Measurements from ENCODE around the gene SIL1. TPM values are rescaled to one million over a fixed set of nuclear protein-coding genes. Genes with fewer than 3 reads are reported as not detected.

SIL1 gene
- total and polyA plus RNA-seq, 2 of the 4 experiments (the other 2 are of a cell fraction), result 56.1 to 66.0 TPM

DNA sequence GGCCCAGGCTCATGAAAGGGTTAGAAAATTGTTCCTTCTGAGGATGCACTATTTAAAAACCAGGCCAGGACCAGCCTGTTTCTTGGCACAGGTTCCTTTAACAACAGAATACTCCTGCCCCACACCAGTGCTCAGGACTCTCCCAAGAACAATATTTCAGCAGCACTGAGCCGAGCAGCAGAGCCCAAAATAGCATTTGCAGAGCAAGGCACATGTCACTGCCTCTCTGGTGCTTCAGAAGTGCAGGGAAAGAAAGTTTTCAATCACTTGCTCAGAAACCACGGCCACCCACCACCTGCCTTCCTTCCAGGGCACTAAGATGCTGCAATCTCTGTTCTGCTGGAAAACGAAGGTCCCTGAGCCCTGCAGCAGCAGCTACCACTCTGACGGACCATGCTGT is 77.6 kb downstream of the SIL1 start:
- H2BK15ac ChIP-seq (ENCODE audit: low read depth, low read length), result no peak overlapping the region
- H4K20me1 ChIP-seq (ENCODE audit: insufficient read depth, low read length), result no peaks in the 10 kb centered on the region
- no peak overlapping the region for H3K23ac ChIP-seq (ENCODE audit: low read depth, low read length)
- H3K9ac ChIP-seq (ENCODE audit: low read depth, low read length), result no peak overlapping the region
- H3K4ac ChIP-seq (ENCODE audit: low read depth, low read length), result no peak overlapping the region
- BruUV-seq (replicated peaks), result no TSS peak
- no peaks in the 10 kb centered on the region; a peak in 1 of 4 replicates for H3K79me1 ChIP-seq (ENCODE audit: low read depth in 1 of 2, low read length in 2 of 2)
- WGBS, 2 experiments (ENCODE audit: extremely low coverage in 2 of 2, insufficient read length in 1 of 2), result 81% methylated on average over 2 of the region's 4 CpGs; no CpG with 5 or more reads in 1 of the 2 experiments
- no peak overlapping the region for H4K5ac ChIP-seq (ENCODE audit: low read depth, low read length)
- peaks cover 29% of the 10 kb centered on the region for H3K36me3 ChIP-seq (ENCODE audit: control insufficient read depth, insufficient read depth, low read length)
- H3K14ac ChIP-seq (replicated peaks; ENCODE audit: low read depth, low read length), result no peak overlapping the region
- H3K4me2 ChIP-seq (ENCODE audit: low read depth, low read length), result no peak overlapping the region
- in situ Hi-C loops (cut with MboI; ENCODE audit: low sequenced_read_pairs) (no loop called here), dilution Hi-C loops (cut with HindIII; ENCODE audit: low sequenced_read_pairs, unreplicated experiment) (no loop called here), intact Hi-C loops (cut with micrococcal nuclease) (no loop called here)
- H3K56ac ChIP-seq (ENCODE audit: extremely low read depth, insufficient read depth, low read length), result no peak overlapping the region
- H2AK5ac ChIP-seq (ENCODE audit: low read depth, low read length), result no peak overlapping the region
- no peak overlapping the region for H4K8ac ChIP-seq (ENCODE audit: low read depth in 2 of 2, low read length in 2 of 2)
- DNase-seq (no peak), ATAC-seq (ENCODE audit: low read depth) (no peak)
- H3K4me1 ChIP-seq (ENCODE audit: control insufficient read depth, insufficient read depth, low read length), result no peaks in the 10 kb centered on the region
- H2BK120ac ChIP-seq (ENCODE audit: low read depth, low read length), result no peak overlapping the region
- no peaks in the 10 kb centered on the region for H3K9me3 ChIP-seq (ENCODE audit: control insufficient read depth, insufficient read depth, low read length)
- POLR2A ChIA-PET (ENCODE audit: unreplicated experiment), result no interaction called here
- TF ChIP-seq BHLHE40 (IDR thresholded peaks at IDR 0.05; ENCODE audit: low read depth, low read length) (no peak), CHD1 (IDR thresholded peaks at IDR 0.05; ENCODE audit: low read depth, low read length) (no peak), RFX5 (IDR thresholded peaks at IDR 0.05; ENCODE audit: low read depth, low read length) (no peak), MAFK (IDR thresholded peaks at IDR 0.05; ENCODE audit: low read depth, low read length) (no peak), RCOR1 (IDR thresholded peaks at IDR 0.05; ENCODE audit: insufficient replicate concordance, low read length) (no peak), MXI1 (IDR thresholded peaks at IDR 0.05; ENCODE audit: borderline replicate concordance, low read depth, low read length) (no peak)
- TF ChIP-seq, protein P1, sequence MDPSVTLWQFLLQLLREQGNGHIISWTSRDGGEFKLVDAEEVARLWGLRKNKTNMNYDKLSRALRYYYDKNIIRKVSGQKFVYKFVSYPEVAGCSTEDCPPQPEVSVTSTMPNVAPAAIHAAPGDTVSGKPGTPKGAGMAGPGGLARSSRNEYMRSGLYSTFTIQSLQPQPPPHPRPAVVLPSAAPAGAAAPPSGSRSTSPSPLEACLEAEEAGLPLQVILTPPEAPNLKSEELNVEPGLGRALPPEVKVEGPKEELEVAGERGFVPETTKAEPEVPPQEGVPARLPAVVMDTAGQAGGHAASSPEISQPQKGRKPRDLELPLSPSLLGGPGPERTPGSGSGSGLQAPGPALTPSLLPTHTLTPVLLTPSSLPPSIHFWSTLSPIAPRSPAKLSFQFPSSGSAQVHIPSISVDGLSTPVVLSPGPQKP (IDR thresholded peaks at IDR 0.05; ENCODE audit: borderline replicate concordance, low read depth, low read length), result no peak
- TF ChIP-seq, protein P2, sequence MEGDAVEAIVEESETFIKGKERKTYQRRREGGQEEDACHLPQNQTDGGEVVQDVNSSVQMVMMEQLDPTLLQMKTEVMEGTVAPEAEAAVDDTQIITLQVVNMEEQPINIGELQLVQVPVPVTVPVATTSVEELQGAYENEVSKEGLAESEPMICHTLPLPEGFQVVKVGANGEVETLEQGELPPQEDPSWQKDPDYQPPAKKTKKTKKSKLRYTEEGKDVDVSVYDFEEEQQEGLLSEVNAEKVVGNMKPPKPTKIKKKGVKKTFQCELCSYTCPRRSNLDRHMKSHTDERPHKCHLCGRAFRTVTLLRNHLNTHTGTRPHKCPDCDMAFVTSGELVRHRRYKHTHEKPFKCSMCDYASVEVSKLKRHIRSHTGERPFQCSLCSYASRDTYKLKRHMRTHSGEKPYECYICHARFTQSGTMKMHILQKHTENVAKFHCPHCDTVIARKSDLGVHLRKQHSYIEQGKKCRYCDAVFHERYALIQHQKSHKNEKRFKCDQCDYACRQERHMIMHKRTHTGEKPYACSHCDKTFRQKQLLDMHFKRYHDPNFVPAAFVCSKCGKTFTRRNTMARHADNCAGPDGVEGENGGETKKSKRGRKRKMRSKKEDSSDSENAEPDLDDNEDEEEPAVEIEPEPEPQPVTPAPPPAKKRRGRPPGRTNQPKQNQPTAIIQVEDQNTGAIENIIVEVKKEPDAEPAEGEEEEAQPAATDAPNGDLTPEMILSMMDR (conservative IDR thresholded peaks at IDR 0.05; ENCODE audit: low read depth, low read length), result no peak
- TF ChIP-seq, protein P3, sequence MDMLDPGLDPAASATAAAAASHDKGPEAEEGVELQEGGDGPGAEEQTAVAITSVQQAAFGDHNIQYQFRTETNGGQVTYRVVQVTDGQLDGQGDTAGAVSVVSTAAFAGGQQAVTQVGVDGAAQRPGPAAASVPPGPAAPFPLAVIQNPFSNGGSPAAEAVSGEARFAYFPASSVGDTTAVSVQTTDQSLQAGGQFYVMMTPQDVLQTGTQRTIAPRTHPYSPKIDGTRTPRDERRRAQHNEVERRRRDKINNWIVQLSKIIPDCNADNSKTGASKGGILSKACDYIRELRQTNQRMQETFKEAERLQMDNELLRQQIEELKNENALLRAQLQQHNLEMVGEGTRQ (IDR thresholded peaks at IDR 0.05; ENCODE audit: low read depth, low read length), result no peak
- H4K91ac ChIP-seq (ENCODE audit: insufficient read depth, low read depth, low read length), result no peak overlapping the region
- no peak overlapping the region for H3K18ac ChIP-seq (ENCODE audit: low read depth, low read length)
- no peak overlapping the region for H2AFZ ChIP-seq (replicated peaks; ENCODE audit: low read length, poor library complexity)
- H3K9me1 ChIP-seq (ENCODE audit: insufficient read depth, low read length), result no peaks in the 10 kb centered on the region; the same call in 1 of the 2 replicates
- no peak overlapping the region for H2BK5ac ChIP-seq (ENCODE audit: low read depth, low read length, poor library complexity, severe bottlenecking)
- H3K27me3 ChIP-seq (ENCODE audit: control insufficient read depth, insufficient read depth, low read length), result no peaks in the 10 kb centered on the region
- no peak overlapping the region for H2BK20ac ChIP-seq (ENCODE audit: low read depth, low read length)
- no peak overlapping the region for H3K4me3 ChIP-seq (ENCODE audit: insufficient read depth, low read depth, low read length)
- H2AK9ac ChIP-seq (replicated peaks; ENCODE audit: low read depth, low read length, poor library complexity), result no peak overlapping the region
- CTCF ChIA-PET, result no interaction called here
- no peak overlapping the region for H3K27ac ChIP-seq (ENCODE audit: insufficient read depth, low read length)
